Measurements from ENCODE around the gene FAM25G.
"Not testable (repeated sequence)": the region's sequence is repeated elsewhere in the genome, so short reads cannot be mapped to it uniquely, and the experiment has no call there.

FAM25G gene

GRCh38 chr10:47465216-47465917, 26.1 kb downstream of the FAM25G start:
- not testable (repeated sequence) for DNase-seq (ENCODE audit: low read depth, low spot score)

- DNase-seq (ENCODE audit: low read depth, low spot score) = not testable (repeated sequence)
Observed at GRCh38 chr10:47462577-47463358, 28.7 kb downstream of the FAM25G start.

GRCh38 chr10:47461261-47461687, 30.2 kb downstream of the FAM25G start:
- DNase-seq (ENCODE audit: low read depth, low spot score) = peak; percentile 7

GRCh38 chr10:47458466-47459154, 32.9 kb downstream of the FAM25G start:
- DNase-seq (ENCODE audit: low read depth, low spot score) = no peak

- DNase-seq (ENCODE audit: low read depth, low spot score) = no peak
Observed at GRCh38 chr10:47457826-47458225, 33.7 kb downstream of the FAM25G start.

- DNase-seq (ENCODE audit: low read depth, low spot score) = no peak
Observed at GRCh38 chr10:47457528-47457820, 34.0 kb downstream of the FAM25G start.

GRCh38 chr10:47456794-47457527, 34.5 kb downstream of the FAM25G start:
- no peak for DNase-seq (ENCODE audit: low read depth, low spot score)

GRCh38 chr10:47456079-47456785, 35.3 kb downstream of the FAM25G start:
- no peak for DNase-seq (ENCODE audit: low read depth, low spot score)

GRCh38 chr10:47455350-47456078, 36.0 kb downstream of the FAM25G start:
- not testable (repeated sequence) for DNase-seq (ENCODE audit: low read depth, low spot score)

GRCh38 chr10:47454780-47455058, 36.8 kb downstream of the FAM25G start:
- no peak for DNase-seq (ENCODE audit: low read depth, low spot score)

- DNase-seq (ENCODE audit: low read depth, low spot score) = no peak
Observed at GRCh38 chr10:47454008-47454779, 37.3 kb downstream of the FAM25G start.

GRCh38 chr10:47453141-47454007, 38.1 kb downstream of the FAM25G start:
- no peak for DNase-seq (ENCODE audit: low read depth, low spot score)

GRCh38 chr10:47452495-47453140, 38.9 kb downstream of the FAM25G start:
- no peak for DNase-seq (ENCODE audit: low read depth, low spot score)

GRCh38 chr10:47451998-47452494, 39.5 kb downstream of the FAM25G start:
- no peak for DNase-seq (ENCODE audit: low read depth, low spot score)

- no peak for DNase-seq (ENCODE audit: low read depth, low spot score)
Observed at GRCh38 chr10:47451273-47451997, 40.1 kb downstream of the FAM25G start.

- DNase-seq (ENCODE audit: low read depth, low spot score) = no peak
Observed at GRCh38 chr10:47450442-47450841, 41.1 kb downstream of the FAM25G start.

GRCh38 chr10:47449979-47450378, 41.5 kb downstream of the FAM25G start:
- DNase-seq (ENCODE audit: low read depth, low spot score) = no peak
